ENCODE results near the gene IPPK.

- no peak for TF ChIP-seq POLR2A (IDR thresholded peaks at IDR 0.05)
- TF ChIP-seq, protein P1, sequence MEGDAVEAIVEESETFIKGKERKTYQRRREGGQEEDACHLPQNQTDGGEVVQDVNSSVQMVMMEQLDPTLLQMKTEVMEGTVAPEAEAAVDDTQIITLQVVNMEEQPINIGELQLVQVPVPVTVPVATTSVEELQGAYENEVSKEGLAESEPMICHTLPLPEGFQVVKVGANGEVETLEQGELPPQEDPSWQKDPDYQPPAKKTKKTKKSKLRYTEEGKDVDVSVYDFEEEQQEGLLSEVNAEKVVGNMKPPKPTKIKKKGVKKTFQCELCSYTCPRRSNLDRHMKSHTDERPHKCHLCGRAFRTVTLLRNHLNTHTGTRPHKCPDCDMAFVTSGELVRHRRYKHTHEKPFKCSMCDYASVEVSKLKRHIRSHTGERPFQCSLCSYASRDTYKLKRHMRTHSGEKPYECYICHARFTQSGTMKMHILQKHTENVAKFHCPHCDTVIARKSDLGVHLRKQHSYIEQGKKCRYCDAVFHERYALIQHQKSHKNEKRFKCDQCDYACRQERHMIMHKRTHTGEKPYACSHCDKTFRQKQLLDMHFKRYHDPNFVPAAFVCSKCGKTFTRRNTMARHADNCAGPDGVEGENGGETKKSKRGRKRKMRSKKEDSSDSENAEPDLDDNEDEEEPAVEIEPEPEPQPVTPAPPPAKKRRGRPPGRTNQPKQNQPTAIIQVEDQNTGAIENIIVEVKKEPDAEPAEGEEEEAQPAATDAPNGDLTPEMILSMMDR (IDR thresholded peaks at IDR 0.05): no peak
These were observed 12.4 kb downstream of the IPPK start for GRCh38 chr9:92657296-92658094.

Data from testis (tissue), 2 donors.